SW480 (cell line): ENCODE data around the gene EHMT1.
"Not testable (repeated sequence)": the region's sequence is repeated elsewhere in the genome, so short reads cannot be mapped to it uniquely, and the experiment has no call there.

Source experiments
- DNase-seq: peaks from one replicate; pipeline ENCODE4 v3.0.0-alpha.2; 2016; ENCODE audit warnings: low spot score

Gene EHMT1

GRCh38 chr9:137872296-137872695, 253.5 kb downstream of the EHMT1 start:
- DNase-seq, result no peak

- no peak for DNase-seq
Observed at GRCh38 chr9:137873408-137873807, 254.6 kb downstream of the EHMT1 start.

- DNase-seq, result no peak
Observed at GRCh38 chr9:137873858-137874362, 255.1 kb downstream of the EHMT1 start.

- DNase-seq, result no peak
Observed at GRCh38 chr9:137875354-137875753, 256.5 kb downstream of the EHMT1 start.

- DNase-seq, result no peak
Observed at GRCh38 chr9:137875846-137876245, 257.0 kb downstream of the EHMT1 start.

GRCh38 chr9:137876269-137876668, 257.5 kb downstream of the EHMT1 start:
- DNase-seq, result no peak

GRCh38 chr9:137876781-137877386, 258.1 kb downstream of the EHMT1 start:
- DNase-seq, result no peak

- DNase-seq, result not testable (repeated sequence)
Observed at GRCh38 chr9:137877506-137878122, 258.8 kb downstream of the EHMT1 start, which contains the start of gene CACNA1B. CACNA1B (plus strand) TSS chr9:137877782; CDS start chr9:137877934, 152 bp downstream.

- no peak for DNase-seq
Observed at GRCh38 chr9:137878146-137878941, 259.5 kb downstream of the EHMT1 start.

- DNase-seq, result no peak
Observed at GRCh38 chr9:137879052-137879451, 260.2 kb downstream of the EHMT1 start.

- DNase-seq, result no peak
Observed at GRCh38 chr9:137879566-137880150, 260.9 kb downstream of the EHMT1 start.

- DNase-seq, result no peak
Observed at GRCh38 chr9:137880160-137880975, 261.6 kb downstream of the EHMT1 start.

GRCh38 chr9:137880976-137881530, 262.2 kb downstream of the EHMT1 start:
- no peak for DNase-seq

- no peak for DNase-seq
Observed at GRCh38 chr9:137881591-137882505, 263.0 kb downstream of the EHMT1 start.

- DNase-seq, result no peak
Observed at GRCh38 chr9:137882506-137882821, 263.7 kb downstream of the EHMT1 start.

GRCh38 chr9:137883977-137884376, 265.2 kb downstream of the EHMT1 start:
- DNase-seq, result not testable (repeated sequence)

GRCh38 chr9:137884547-137884946, 265.7 kb downstream of the EHMT1 start:
- not testable (repeated sequence) for DNase-seq

GRCh38 chr9:137885121-137885520, 266.3 kb downstream of the EHMT1 start:
- DNase-seq, result not testable (repeated sequence)
